ENCODE data around the gene PHOSPHO1.
A peak's percentile ranks its signal among the peaks of the same experiment; 100 is the strongest.
"Not testable (repeated sequence)": the region's sequence is repeated elsewhere in the genome, so short reads cannot be mapped to it uniquely, and the experiment has no call there.

PHOSPHO1 gene, protein sequence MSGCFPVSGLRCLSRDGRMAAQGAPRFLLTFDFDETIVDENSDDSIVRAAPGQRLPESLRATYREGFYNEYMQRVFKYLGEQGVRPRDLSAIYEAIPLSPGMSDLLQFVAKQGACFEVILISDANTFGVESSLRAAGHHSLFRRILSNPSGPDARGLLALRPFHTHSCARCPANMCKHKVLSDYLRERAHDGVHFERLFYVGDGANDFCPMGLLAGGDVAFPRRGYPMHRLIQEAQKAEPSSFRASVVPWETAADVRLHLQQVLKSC

GRCh38 chr17:49230636-49231562, at the start of gene PHOSPHO1:
Gene PHOSPHO1 (minus strand): TSS chr17:49230787. CDS start chr17:49226691, 4,096 bp downstream.
- DNase-seq, result peak; percentile 82

DNA sequence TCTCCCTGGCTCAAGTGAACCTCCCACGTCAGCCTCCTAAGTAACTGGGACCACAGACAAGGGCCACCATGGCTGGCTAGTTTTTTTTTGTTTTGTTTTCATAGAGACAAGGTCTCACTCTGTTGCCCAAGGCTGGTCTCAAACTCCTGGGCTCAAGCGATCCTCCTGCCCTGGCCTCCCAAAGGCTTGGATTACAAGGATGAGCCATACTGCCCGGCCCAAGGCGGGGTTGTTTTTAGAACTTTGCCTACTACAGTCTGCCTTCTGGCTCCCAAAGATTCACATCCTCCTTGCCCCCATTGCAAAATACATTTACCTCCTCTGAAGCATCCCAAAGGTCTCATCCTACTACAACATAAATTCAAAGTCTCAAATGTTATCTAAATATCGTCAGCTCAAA, 49.5 kb upstream of the PHOSPHO1 start:
- DNase-seq, result no peak

- not testable (repeated sequence) for DNase-seq
Observed at GRCh38 chr17:49279263-49280015, 48.9 kb upstream of the PHOSPHO1 start.

DNA sequence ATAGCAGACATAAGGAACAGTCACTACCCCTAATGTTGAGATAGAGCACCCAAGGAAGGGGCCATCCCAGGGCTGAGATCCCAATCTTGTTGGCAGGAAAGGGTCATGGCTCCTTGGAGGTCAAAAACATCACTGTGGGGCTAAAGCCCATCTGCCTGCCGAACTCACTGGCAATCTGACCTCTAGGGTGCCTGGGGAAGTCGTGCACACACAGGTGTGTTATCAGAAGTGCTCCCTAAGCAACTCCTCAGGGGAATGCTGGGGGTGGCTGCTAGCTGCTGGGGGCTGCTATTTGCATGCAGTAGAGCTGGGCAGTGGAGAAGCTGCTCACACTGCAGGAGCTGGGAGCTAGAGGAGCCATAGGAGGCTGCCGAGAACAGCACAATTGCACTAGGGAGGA, 47.5 kb upstream of the PHOSPHO1 start:
- DNase-seq, result no peak

- DNase-seq, result no peak
Observed at GRCh38 chr17:49277638-49278037, 47.1 kb upstream of the PHOSPHO1 start.

DNA sequence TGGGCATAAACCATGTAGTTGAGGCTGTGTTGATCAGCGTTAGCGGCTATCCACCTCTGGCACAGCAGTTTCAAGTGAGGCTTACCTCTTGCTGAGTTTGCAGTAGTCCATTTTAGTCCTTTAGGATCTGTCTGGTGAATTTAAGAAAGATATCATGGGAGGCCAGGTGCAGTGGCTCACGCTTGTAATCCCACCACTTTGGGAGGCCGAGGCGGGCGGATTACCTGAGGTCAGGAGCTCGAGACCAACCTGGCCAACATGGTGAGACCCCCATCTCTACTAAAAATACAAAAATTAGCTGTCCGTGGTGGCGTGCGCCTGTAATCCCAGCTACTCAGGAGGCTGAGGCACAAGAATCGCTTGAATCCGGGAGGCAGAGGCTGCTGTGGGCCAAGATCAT, 45.4 kb upstream of the PHOSPHO1 start:
- not testable (repeated sequence) for DNase-seq

GRCh38 chr17:49269356-49269755, 38.8 kb upstream of the PHOSPHO1 start:
- DNase-seq, result no peak

DNA sequence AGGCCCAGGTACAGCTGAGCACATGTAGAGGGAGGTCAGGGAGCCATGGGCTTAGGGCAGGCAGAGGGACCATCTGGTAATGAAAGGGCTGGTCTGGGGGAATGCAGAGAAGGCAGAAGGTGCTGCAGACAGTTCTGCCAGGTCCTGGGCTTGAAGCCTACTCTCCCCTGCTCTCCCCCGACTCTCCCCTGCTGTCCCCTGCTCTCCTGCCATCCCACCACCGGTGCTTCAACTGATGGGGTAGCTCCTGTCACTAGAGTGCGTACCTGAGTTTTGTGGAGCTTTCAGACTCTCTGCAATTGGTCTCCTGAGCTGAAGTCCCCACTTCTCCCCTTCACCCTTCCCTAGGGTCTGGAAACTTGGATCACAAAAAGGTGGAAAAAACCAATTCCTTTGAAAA, 37.3 kb upstream of the PHOSPHO1 start:
- DNase-seq, result no peak

- no peak for DNase-seq
Observed at GRCh38 chr17:49266233-49266632, 35.6 kb upstream of the PHOSPHO1 start.

DNA sequence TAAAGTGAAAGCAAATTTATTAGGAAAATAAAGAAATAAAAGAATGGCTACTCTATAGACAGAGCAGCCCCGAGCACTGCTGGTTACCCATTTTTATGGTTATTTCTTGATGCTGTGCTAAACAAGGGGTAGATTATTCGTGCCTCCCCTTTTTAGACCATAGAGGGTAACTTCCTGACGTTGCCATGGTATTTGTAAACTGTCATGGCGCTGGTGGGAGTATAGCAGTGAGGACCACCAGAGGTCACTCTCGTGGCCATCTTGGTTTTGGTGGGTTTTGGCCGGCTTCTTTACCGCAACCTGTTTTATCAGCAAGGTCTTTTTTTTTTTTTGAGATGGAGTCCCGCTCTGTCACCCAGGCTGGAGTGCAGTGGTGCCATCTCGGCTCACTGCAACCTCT, 31.0 kb upstream of the PHOSPHO1 start:
- not testable (repeated sequence) for DNase-seq

GRCh38 chr17:49260817-49261291, 30.3 kb upstream of the PHOSPHO1 start:
- no peak for DNase-seq

- DNase-seq, result no peak
Observed at GRCh38 chr17:49260011-49260816, 29.6 kb upstream of the PHOSPHO1 start.

GRCh38 chr17:49259663-49260010, 29.1 kb upstream of the PHOSPHO1 start:
- no peak for DNase-seq

GRCh38 chr17:49258394-49258793, 27.8 kb upstream of the PHOSPHO1 start:
- DNase-seq, result no peak

GRCh38 chr17:49255125-49255524, 24.5 kb upstream of the PHOSPHO1 start:
- no peak for DNase-seq

DNA sequence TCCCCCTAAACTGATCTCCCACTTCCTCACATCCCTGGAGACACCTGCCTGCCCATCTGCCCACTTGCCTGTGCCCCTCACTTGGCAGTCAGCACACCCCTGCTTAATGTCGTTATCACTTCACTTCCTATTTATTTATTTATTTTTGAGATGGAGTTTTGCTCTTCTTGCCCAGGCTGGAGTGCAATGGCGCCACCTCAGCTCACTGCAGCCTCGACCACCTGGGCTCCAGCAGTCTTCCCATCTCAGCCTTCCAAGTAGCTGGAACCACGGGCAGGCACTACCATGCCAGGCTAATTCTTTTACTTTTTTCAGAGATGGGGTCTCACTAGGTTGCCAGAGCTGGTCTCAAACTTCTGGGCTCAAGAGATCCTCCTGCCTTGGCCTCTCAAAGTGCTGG, 23.5 kb upstream of the PHOSPHO1 start:
- DNase-seq, result no peak

DNA sequence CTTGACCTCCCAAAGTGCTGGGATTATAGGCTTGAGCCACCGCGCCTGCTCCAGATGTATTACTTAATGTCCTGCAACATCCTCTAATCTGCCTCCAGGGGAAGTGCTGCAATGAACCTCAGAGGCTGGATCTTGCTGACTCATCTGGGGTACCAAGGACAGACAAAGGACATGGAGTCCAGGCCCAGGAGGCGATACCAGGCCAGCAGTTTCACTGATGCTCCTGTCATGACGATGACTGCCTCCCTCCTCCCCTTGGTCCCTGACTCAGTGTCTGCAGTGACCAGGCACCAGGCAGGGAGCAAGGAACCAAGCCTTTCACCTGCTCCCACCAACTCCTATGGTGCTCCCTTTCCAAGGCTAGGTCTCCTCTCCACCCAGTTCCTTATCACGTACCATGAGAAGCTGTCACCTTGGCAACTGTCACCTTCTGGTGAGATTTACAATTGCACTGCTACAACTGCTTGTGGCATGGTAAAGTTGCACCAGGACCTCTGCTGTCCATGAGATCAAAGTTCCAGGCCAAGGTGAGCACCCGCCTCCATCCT, 21.6 kb upstream of the PHOSPHO1 start:
- DNase-seq, result no peak

DNA sequence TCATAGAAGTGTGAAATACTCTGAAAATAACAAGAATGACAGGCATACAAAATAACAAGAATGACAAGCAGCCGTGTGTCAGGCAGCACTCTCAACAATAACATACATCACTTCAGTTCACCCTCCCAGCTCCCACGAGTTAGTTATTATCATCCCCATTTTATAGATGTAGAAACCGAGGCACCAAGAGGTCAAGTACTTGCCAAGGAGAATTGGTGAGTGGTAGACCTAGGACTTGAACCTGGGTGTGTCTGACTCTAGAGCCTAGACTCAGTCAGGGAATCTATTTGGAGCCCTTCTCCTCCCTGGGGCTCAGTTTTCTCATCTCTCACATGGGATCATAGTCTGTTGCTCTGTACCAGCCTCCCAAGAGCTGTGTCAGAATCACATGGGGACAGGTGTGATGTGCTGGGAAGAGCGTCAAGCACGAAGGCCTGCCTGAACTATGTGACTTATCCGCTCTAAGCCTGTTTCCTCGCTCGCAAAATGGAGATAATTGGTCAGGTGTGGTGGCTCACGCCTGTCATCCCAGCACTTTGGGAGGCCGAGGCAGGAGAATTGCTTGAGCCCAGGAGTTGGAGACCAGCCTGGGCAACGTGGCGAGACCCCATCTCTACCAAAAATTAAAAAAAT, 19.4 kb upstream of the PHOSPHO1 start:
- no peak for DNase-seq

DNA sequence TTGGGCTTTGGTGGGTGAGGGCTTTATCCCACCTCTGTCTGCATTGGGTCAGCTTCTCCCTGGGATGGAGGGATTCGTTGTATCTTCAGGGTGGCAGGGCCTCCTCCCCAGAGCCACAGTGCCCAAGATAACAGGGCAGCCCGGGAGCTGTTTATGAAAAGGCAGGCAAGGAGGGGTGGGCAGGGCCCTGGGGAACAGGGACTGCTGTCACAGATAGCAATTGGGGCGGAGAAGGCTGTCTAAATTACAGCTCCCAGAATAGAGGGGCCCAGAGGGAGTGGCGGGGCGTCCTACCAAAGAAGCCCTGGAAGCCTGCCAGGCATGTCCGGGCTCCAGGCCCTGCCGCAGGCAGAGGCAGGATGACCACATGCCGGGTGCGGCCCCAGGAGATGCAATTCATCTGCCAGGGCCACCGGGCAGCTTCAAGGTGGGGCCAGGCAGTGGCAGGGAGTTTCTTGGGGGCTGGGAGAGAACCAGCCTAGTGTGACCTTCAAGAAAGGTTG, 18.8 kb upstream of the PHOSPHO1 start:
- no peak for DNase-seq

GRCh38 chr17:49247944-49248343, 17.4 kb upstream of the PHOSPHO1 start:
- no peak for DNase-seq

DNA sequence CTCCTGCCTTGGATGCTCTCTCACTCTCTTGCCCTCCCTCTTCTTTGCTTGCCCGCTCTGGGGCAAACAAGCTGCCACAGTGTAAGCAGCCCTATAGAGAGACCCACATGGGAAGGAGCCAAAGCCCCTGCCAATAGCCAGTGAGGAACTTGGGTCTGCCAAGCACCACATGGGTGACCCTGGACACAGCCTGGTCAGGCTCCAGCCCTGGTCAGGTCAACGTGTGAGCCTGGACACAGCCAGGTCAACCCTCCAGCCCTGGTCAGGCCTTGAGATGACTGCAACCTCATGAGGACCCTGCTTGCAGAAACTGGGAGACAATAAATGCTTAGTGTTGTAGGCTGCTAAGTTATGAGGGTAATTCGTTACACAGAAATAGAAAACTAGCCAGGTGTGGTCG, 14.3 kb upstream of the PHOSPHO1 start:
- DNase-seq, result no peak
